Germinal center (tissue), 1 donor: ENCODE results near the gene UBE2V1.

ENCODE experiments used
- DNase-seq: peaks from one replicate; pipeline ENCODE4 v3.0.0; 2012; ENCODE audit warnings: mixed read lengths, low spot score

The UBE2V1 gene

DNA sequence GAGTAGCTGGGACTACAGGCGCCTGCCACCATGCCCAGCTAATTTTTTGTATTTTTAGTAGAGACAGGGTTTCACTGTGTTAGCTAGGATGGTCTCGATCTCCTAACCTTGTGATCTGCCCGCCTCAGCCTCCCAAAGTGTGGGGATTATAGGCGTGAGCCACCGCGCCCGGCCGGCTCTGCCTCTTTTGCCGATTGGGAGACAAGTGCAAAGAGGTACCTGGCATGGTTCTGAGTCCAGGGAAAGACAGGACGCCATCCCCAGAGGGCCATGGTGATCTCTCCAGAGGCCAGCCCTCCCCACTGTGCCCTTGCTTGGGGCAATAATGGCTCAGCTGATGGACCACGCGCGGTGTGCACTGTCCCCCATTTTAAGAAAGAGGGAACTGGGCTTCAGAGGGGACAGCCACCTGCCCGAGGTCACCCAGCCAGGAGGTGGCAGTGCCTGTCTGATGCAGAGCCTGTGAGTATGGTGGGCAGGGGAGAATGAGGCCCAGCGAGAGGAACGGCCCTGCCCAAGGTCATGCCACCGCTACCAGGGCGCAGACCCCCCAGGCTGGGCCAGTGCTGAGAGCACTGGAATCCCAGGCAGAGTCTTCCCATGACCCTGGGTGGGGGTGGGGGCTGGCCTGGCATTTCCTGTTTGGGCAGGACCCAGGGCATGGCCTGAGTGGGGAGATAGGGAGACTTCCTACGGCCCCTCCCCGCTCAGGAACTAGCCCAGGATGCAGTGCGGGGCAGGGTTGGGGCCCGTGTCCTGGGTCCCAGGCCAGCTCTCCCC lies 69.2 kb downstream of the UBE2V1 start:
- no peak for DNase-seq

DNA sequence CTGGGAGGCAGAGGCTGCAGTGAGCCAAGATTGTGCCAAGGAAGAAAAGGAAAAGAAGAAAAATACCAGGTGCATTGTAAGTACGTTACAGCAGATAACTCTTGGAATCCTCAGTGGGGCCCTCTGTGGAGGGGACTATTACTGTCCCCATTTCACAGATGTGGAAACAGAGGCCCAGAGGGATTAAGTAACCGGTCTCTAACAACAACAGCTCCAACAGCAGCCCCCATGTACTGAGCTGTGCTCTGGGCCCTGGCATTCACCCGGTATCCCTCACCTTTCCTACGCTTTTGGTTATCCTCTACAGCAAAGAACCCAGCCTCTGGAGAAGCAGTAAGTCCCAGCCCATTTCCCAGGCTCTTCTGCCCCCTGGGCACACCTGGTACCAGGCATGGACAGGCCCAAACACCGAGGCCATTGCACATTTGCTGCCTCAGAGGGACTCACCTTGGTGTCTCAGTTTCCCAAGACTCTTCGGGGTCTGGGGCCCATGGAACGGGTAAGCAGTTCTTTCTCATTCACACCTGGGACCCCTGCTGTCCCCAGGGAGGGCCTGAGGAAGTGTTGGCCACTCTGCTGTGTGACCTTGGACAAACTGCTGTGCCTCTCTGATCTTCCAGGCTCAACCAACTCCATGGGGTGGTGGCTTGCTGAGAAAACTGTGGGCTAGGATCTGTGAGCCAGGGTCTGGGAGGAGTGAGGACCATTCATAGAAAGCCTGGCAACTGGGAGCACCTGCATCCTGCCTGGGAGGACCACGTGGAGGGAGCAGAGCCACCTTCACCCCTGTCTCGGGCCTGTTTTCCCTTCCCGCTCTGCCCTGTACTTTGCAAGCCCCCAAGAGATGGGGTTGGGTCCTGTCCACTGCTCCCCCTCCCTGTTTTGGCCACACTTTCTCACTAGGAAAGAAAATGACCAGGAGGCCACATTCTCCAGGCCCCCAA lies 70.3 kb downstream of the UBE2V1 start:
- no peak for DNase-seq

DNA sequence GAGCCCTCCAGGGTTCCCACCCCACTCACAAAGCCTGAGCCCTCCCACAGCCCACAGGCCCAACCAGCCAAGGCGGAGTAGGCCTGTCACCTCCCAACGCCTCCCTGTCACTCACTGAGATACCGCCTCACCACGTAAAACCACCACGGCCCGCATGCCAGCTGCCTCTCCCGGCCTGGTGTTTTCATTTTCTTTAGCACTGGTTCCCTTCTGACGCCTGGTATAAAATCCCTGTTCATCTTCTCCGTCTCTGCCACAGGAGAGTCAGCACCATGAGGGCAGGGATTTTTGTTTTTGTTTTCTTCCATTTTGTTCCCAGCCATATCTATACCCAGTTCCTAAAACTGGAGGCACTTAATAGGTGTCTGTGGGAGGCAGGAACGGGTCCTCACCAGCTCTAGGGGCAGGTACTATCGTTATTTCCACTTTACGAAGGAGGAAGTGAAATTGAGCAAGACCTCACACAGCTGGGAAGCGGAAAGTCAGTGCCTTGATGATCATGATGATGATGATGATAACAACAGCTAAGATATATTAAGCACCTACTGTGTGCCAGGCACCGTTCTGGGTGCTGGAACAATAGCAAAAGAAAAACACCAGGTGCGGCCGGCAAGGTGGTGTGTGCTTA lies 71.6 kb downstream of the UBE2V1 start:
- DNase-seq, result peak; percentile 80

- DNase-seq, result no peak
Measured at GRCh38 chr20:50040432-50041245, 72.3 kb downstream of the UBE2V1 start.

DNA sequence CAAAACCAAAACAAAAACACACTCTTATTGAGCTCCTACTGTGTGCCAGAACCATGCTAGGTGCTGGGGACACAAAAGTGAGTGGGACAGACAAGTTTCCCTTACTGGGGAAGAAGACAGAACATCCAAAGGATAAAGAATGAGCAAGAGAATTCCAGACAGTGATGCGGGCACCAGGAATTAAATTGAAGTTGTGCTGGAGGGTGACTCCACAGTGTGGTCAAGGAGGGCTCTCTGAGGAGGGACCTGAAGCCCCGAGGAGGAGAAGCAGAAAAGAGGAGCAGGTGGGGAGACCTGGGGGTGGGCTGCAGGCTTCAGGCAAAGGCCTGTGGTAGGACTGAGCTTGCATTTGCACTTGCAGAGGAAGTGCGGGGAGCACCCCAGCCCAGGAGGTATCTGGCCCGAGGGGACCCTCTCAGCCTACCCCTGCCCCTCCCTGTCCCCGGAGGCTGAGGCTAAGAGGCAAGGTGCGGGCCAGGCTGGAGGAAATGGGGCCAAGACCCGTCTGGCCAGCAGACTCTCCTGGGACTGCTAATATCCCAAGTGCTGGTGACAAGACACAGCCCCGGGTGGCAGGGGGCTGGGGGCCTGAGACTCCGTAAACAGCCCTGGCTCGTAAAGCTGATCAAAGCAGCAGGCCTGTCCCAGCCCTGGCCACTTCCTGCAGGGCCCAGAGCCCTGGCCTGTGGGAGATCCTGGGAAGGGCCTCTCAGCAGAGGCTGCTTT lies 73.1 kb downstream of the UBE2V1 start:
- no peak for DNase-seq

GRCh38 chr20:50038574-50038991 lies 74.4 kb downstream of the UBE2V1 start:
- DNase-seq, result no peak

DNA sequence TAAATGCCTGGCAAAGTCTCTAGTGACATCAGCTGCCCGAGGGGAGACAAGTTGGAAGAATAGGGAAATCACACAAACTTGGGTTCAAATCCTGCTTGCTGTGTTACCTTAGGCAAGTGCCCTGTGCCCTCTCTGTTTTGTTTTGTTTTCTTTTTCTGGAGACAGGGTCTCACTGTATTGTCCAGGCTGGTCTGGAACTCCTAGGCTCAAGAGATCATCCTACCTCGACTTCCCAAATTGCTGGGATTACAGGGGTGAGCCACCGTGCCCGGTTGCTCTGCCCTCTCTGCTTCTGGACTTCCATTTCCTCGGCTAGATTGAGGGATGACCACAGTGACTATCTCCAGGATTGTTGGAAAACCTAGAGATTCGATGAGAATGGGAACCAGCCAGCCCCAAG lies 74.8 kb downstream of the UBE2V1 start:
- DNase-seq, result no peak

DNA sequence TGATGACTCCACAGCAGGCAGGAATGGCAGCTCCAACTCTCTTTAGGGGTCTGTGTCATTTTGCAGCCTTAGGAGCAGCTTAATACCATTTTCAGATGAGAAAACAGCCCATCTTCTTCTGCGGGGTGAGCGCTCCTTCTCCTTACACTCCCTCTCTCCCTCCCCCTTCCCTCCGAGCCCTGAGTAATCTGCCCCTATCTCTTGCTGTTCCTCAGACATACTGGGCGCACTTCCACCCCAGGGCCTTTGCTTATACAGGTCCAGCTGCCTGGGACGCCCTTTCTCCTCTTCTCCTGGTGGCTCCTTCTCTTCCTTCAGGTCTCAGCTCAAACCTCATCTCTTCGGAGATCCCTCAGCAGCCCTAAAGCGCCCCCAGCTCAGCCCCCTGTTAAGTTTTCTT lies 75.4 kb downstream of the UBE2V1 start:
- DNase-seq, result no peak

DNA sequence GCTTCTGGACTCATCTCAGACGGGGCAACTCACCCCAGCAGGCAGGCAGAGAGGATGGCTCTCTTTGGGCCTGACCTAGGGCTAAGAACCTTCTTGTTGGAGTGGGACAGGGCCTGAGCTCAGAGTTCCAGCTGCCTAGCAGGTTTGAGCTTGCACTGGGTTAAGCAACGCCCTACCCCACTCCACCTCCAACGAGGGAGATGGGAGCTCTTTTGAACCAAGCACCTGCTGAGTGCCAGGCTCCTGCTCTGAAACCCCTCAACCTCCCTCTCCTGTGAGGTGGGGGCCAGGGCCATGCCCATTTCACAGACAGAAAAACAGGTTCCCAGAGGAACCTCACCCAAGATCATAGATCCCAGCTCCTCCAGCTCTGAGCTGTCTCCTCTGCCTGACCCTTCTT lies 75.8 kb downstream of the UBE2V1 start:
- no peak for DNase-seq

DNA sequence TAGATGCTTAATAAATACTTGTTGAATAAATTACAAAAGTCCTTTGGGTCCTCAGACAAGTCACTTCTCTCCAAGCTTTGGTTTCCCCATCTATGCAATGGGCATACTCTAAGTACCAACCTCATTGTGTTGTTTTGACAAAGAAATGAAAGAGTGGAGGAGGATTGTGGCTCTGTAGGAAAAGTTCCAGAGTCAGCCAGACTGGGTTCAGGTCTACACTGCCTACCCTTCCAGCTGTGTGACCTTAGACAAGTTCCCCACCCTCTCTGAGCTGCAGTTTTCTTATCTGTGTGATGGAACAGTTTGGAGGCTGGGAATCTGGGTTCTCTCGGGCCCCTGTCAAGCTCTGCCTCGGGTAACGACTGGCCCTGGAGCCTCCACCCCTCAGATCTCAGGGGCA lies 76.2 kb downstream of the UBE2V1 start:
- no peak for DNase-seq

DNA sequence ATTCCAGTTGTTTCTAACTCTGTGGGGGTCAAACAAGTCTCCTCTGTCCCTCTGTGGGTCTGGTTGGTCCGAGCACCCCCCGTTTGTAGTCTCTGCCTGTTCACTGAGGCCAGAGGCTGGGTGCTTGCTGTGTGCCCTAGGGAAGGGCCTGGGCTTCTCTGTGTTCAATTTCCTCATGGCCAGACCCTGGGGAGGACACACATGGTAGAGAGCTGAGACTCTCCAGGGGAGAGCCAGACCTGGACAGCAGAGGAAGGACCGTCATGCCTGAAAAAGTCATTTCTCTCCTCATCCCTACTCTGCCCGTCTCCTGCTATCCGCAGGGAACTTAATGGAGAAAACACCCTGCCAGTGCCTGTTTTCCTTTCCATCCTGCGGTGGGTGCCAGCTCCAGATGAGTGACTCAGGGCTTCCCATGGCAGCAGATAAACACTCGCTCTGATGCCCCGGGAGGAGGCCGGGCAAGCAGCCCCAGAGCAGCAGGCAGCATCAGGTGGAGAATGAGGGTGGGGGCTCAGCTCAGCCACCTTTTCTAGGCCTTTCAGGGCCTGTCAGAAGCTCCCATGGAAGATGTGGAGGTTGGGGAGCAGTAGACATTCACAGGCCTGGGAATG lies 78.3 kb downstream of the UBE2V1 start:
- DNase-seq, result no peak

- no peak for DNase-seq
Measured at GRCh38 chr20:50032955-50033666, 79.8 kb downstream of the UBE2V1 start.
